ENCODE data around the gene SPAG6. TPM values are rescaled to one million over a fixed set of nuclear protein-coding genes. Genes with fewer than 3 reads are reported as not detected.

SPAG6 gene
- total RNA-seq, 4 donors from 2014 or later = 0.19 TPM; not detected in 3

DNA sequence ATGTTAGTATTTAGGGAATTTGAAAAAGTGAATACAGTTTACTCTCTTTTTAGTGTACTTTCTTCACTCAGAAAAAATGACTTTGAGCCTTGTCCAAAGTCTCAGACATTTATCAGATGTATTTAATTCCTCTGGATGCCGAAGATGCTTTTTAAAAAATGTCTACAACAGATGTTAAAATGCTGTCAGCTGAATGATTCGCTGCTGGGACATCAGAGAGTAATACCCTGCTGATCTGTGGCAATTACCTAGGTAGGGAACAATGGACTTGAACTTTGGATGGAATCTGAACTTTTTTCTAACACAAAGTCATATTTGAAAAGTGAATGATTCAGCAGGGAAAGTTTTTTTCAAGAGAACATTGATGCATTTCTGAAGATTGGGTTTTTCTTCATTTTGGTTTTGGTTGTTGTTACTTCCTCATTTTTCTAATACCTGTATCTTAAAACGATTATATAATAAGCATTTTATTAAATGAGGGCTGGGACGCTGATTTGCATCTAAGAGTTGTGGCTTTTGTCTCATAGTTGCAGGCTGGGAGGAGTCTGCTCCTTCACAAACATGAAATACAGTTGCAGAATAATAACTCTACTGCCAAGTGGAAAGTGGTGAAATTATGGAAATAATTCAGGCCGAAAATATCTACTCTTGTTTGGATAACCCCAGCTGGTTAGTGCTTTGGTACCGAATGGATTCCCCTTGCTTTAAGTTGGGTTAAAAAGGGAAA is 98.0 kb downstream of the SPAG6 start:
- intact Hi-C loops (cut with DNase I) = no loop called here

DNA sequence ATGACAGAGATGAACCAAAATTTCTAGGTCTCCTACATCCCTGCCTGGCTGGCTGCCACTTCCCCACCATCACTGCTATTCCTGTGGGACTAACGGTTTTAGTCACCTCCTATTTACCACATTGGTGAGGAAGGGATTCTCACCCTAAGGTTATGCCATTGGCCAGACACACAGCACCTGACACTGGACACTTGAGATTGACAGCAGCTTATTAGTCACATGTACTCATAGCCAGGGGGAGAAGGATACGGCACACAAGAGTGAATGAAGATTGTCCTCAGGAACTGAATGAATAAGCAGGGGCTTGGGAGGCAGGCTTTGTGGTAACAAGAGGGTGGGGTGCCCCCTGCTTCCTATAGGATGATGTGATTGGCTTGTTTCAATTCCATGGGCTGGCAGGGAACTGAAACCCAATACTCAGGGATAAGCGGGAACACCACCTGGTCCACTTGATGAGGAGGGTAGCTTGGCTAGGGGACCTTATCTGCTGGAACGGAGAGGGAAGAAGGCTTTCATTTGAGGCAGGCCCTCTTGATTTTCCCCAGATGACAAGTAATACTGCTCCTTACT is 99.0 kb downstream of the SPAG6 start:
- Histone ChIP-seq H3K4me3 (no peak overlapping the region), H3K27me3 (peaks cover 0 to 4% (median 0%) of the 10 kb centered on the region in 4 donors), H3K36me3 (no peaks in the 10 kb centered on the region), H3K9me3 (no peaks in the 10 kb centered on the region), H3K4me1 (no peaks in the 10 kb centered on the region), H3K27ac (replicated peaks in 1 of 4) (no peak overlapping the region)
- peak; percentile 29 for DNase-seq (ENCODE audit: extremely low spot score)
- TF ChIP-seq POLR2A (IDR thresholded peaks at IDR 0.05; ENCODE audit: low read depth) = no peak
- no peak for TF ChIP-seq POLR2AphosphoS5 (IDR thresholded peaks at IDR 0.05)
- TF ChIP-seq, protein P1, sequence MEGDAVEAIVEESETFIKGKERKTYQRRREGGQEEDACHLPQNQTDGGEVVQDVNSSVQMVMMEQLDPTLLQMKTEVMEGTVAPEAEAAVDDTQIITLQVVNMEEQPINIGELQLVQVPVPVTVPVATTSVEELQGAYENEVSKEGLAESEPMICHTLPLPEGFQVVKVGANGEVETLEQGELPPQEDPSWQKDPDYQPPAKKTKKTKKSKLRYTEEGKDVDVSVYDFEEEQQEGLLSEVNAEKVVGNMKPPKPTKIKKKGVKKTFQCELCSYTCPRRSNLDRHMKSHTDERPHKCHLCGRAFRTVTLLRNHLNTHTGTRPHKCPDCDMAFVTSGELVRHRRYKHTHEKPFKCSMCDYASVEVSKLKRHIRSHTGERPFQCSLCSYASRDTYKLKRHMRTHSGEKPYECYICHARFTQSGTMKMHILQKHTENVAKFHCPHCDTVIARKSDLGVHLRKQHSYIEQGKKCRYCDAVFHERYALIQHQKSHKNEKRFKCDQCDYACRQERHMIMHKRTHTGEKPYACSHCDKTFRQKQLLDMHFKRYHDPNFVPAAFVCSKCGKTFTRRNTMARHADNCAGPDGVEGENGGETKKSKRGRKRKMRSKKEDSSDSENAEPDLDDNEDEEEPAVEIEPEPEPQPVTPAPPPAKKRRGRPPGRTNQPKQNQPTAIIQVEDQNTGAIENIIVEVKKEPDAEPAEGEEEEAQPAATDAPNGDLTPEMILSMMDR (IDR thresholded peaks at IDR 0.05) = no peak
- TF ChIP-seq EP300 (IDR thresholded peaks at IDR 0.05) = no peak
- 94% methylated on average over 4 of the region's 4 CpGs for WGBS
- intact Hi-C loops (cut with DNase I) = no loop called here

More for the DNA sequence above, 98.0 kb downstream of the SPAG6 start:
- H3K9me3 ChIP-seq = no peaks in the 10 kb centered on the region
- H3K27me3 ChIP-seq = no peaks in the 10 kb centered on the region
- DNase-seq (ENCODE audit: extremely low spot score) = peak; percentile 8
- TF ChIP-seq POLR2AphosphoS5 (IDR thresholded peaks at IDR 0.05) (no peak), EP300 (IDR thresholded peaks at IDR 0.05) (no peak), POLR2A (IDR thresholded peaks at IDR 0.05; ENCODE audit: low read depth) (no peak)
- TF ChIP-seq, protein P1 (IDR thresholded peaks at IDR 0.05) = no peak
- peaks cover 5 to 8% (median 8%) of the 10 kb centered on the region in 4 donors for H3K4me1 ChIP-seq
- H3K36me3 ChIP-seq = no peaks in the 10 kb centered on the region
- WGBS = 76% methylated on average over 6 of the region's 6 CpGs
- H3K4me3 ChIP-seq = no peak overlapping the region
- no peak overlapping the region for H3K27ac ChIP-seq (replicated peaks in 1 of 4)

DNA sequence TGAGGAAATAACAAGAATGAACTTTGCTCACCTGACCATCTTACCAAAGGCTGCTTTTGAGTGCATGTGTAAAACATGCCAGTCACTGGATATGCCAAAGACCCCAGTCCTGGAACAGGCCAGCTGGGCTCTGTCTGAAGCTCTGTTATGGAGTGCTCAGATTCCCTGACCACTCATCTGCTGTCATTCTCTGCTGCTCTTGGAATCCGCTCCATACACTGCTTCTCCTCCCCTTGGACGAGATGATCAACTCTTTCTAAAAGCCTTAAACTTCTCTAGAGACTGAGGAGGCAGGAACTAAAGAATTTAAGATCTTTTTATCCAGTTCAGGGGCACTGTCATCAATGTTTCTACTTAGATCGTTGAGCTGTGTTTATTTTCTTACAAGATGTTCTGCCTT is 100.2 kb downstream of the SPAG6 start:
- no peaks in the 10 kb centered on the region for H3K4me1 ChIP-seq
- peaks cover 0 to 4% (median 0%) of the 10 kb centered on the region in 4 donors for H3K27me3 ChIP-seq
- H3K4me3 ChIP-seq = no peak overlapping the region
- H3K27ac ChIP-seq (replicated peaks in 1 of 4) = no peak overlapping the region
- DNase-seq (ENCODE audit: extremely low spot score) = no peak
- no peaks in the 10 kb centered on the region for H3K9me3 ChIP-seq
- TF ChIP-seq POLR2AphosphoS5 (IDR thresholded peaks at IDR 0.05) (no peak), POLR2A (IDR thresholded peaks at IDR 0.05; ENCODE audit: low read depth) (no peak), EP300 (IDR thresholded peaks at IDR 0.05) (no peak)
- TF ChIP-seq, protein P1 (IDR thresholded peaks at IDR 0.05) = no peak
- intact Hi-C loops (cut with DNase I) = no loop called here
- 47% methylated on average over 3 of the region's 3 CpGs for WGBS
- no peaks in the 10 kb centered on the region for H3K36me3 ChIP-seq

DNA sequence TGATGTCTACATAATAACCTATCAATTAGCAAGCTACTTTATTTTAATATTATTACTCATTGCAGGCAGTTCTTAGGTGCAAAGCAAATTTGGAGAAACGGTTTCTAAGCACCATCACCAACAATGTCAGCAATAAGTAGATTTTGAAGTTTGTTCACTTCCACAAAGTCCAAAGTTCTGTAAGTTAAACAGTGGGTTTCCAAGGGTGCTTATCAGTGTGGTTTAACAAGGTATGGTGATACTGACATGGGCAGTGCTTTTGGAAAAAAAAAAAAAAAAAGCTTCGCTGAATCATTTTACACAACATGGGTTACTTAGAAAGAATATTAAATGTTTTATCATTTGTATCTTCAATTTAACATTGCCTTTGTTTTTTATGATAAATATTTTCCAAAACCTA is 101.8 kb downstream of the SPAG6 start:
- DNase-seq (ENCODE audit: extremely low spot score) = no peak
- no peak for TF ChIP-seq EP300 (IDR thresholded peaks at IDR 0.05)
- TF ChIP-seq POLR2A (IDR thresholded peaks at IDR 0.05; ENCODE audit: low read depth) = no peak
- no peak for TF ChIP-seq POLR2AphosphoS5 (IDR thresholded peaks at IDR 0.05)
- TF ChIP-seq, protein P1 (IDR thresholded peaks at IDR 0.05) = no peak
- H3K27ac ChIP-seq (replicated peaks in 1 of 4) = no peak overlapping the region
- no peaks in the 10 kb centered on the region for H3K4me1 ChIP-seq
- no peaks in the 10 kb centered on the region for H3K9me3 ChIP-seq
- H3K36me3 ChIP-seq = no peaks in the 10 kb centered on the region
- no peak overlapping the region for H3K4me3 ChIP-seq
- intact Hi-C loops (cut with DNase I) = no loop called here
- WGBS = 94% methylated on average over 2 of the region's 2 CpGs
- H3K27me3 ChIP-seq = peaks cover 0 to 6% (median 0%) of the 10 kb centered on the region in 4 donors
